ENCODE results near the gene MYO18A.

Gene MYO18A

GRCh38 chr17:29140051-29140621 lies 40.1 kb downstream of the MYO18A start:
- Histone ChIP-seq H3K27ac (no peak overlapping the region), H3K36me3 (replicated peaks) (no peaks in the 10 kb centered on the region), H3K4me3 (ENCODE audit: low read depth, low read length) (peak overlapping the region; percentile 31), H3K27me3 (replicated peaks) (no peaks in the 10 kb centered on the region)
- no peak for TF ChIP-seq CTCF (IDR thresholded peaks at IDR 0.05; ENCODE audit: low read depth, low read length, missing control alignments)
- in situ Hi-C loops (cut with HindIII; ENCODE audit: low pct_ligation_motif_present, low sequenced_read_pairs) = no loop called here
- peak; percentile 63 for DNase-seq

GRCh38 chr17:29138971-29139691 lies 41.1 kb downstream of the MYO18A start:
- no peak overlapping the region for H3K27ac ChIP-seq
- H3K27me3 ChIP-seq (replicated peaks) = no peaks in the 10 kb centered on the region
- no peak for TF ChIP-seq CTCF (IDR thresholded peaks at IDR 0.05; ENCODE audit: low read depth, low read length, missing control alignments)
- H3K4me3 ChIP-seq (ENCODE audit: low read depth, low read length) = no peak overlapping the region
- in situ Hi-C loops (cut with HindIII; ENCODE audit: low pct_ligation_motif_present, low sequenced_read_pairs) = no loop called here
- DNase-seq = no peak
- no peaks in the 10 kb centered on the region for H3K36me3 ChIP-seq (replicated peaks)

GRCh38 chr17:29138184-29138955 lies 41.8 kb downstream of the MYO18A start:
- Histone ChIP-seq H3K36me3 (replicated peaks) (no peaks in the 10 kb centered on the region), H3K27ac (no peak overlapping the region), H3K27me3 (replicated peaks) (no peaks in the 10 kb centered on the region), H3K4me3 (ENCODE audit: low read depth, low read length) (no peak overlapping the region)
- TF ChIP-seq CTCF (IDR thresholded peaks at IDR 0.05; ENCODE audit: low read depth, low read length, missing control alignments) = no peak
- DNase-seq = no peak
- in situ Hi-C loops (cut with HindIII; ENCODE audit: low pct_ligation_motif_present, low sequenced_read_pairs) = no loop called here

GRCh38 chr17:29136998-29137730 lies 43.0 kb downstream of the MYO18A start:
- Histone ChIP-seq H3K36me3 (replicated peaks) (no peaks in the 10 kb centered on the region), H3K27me3 (replicated peaks) (no peaks in the 10 kb centered on the region), H3K4me3 (ENCODE audit: low read depth, low read length) (no peak overlapping the region), H3K27ac (no peak overlapping the region)
- in situ Hi-C loops (cut with HindIII; ENCODE audit: low pct_ligation_motif_present, low sequenced_read_pairs) = no loop called here
- no peak for DNase-seq
- TF ChIP-seq CTCF (IDR thresholded peaks at IDR 0.05; ENCODE audit: low read depth, low read length, missing control alignments) = no peak

- in situ Hi-C loops (cut with HindIII; ENCODE audit: low pct_ligation_motif_present, low sequenced_read_pairs) = no loop called here
- no peak for TF ChIP-seq CTCF (IDR thresholded peaks at IDR 0.05; ENCODE audit: low read depth, low read length, missing control alignments)
Measured at GRCh38 chr17:29135464-29135863, 44.7 kb downstream of the MYO18A start.

More at GRCh38 chr17:29135464-29135863, 44.7 kb downstream of the MYO18A start:
- H3K4me3 ChIP-seq (ENCODE audit: low read depth, low read length) = no peak overlapping the region
- DNase-seq = no peak
- no peaks in the 10 kb centered on the region for H3K36me3 ChIP-seq (replicated peaks)
- no peak overlapping the region for H3K27ac ChIP-seq
- H3K27me3 ChIP-seq (replicated peaks) = no peaks in the 10 kb centered on the region
